Activated T-cell treated with anti-CD3 and anti-CD28 coated beads for 48 hours (primary cell): ENCODE results near the gene RNF11.

ENCODE experiments used
- DNase-seq: peaks from one replicate; pipeline ENCODE4 v3.0.0-alpha.2; 2020; ENCODE audit warnings: low read depth

RNF11 gene

DNA sequence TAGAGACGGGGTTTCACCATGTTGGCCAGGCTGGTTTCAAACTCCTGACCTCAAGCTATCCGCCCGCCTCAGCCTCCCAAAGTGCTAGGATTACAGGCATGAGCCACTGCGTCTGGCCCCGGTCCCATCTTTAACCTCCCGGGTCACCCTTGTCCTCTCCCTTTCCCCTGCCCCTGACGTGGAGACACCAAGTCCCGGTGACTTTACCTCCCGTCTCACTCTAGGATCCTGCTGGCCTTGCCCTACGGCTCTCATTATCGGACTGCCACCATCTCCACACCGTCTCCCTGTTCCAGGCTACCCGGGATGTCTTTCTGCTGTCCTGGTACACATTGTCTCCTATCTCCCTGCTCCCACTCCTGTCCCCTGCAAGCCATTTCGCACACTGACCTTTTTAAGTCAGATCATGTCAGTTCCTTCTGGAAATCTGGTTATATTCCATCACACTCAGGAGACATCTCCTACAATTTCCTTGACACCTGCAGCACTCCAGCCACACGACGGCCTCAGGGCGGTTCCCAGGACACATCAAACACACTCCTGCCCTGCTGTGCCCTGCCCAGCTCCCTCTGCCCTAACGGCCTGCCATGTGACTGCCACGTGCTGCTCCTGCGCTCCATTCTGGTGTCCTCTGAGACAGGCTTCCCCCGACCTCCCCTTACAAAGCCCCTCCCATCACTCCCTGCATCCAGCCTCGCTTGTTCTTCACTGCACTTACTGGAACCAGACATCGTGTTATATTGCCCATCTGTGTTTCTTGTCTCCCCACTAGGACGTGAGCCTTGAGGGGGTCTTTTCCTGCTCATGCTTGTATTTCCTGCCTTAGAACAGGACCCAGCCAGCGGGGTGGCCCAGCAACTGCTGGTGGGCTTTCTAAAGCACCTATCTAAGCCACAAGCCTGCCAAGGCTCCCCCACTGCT lies 61.6 kb downstream of the RNF11 start:
- no peak for DNase-seq

GRCh38 chr1:51298322-51298705 lies 62.2 kb downstream of the RNF11 start:
- no peak for DNase-seq

GRCh38 chr1:51299185-51299885 lies 63.3 kb downstream of the RNF11 start:
- DNase-seq = no peak

GRCh38 chr1:51299981-51300670 lies 64.1 kb downstream of the RNF11 start:
- DNase-seq = no peak

DNA sequence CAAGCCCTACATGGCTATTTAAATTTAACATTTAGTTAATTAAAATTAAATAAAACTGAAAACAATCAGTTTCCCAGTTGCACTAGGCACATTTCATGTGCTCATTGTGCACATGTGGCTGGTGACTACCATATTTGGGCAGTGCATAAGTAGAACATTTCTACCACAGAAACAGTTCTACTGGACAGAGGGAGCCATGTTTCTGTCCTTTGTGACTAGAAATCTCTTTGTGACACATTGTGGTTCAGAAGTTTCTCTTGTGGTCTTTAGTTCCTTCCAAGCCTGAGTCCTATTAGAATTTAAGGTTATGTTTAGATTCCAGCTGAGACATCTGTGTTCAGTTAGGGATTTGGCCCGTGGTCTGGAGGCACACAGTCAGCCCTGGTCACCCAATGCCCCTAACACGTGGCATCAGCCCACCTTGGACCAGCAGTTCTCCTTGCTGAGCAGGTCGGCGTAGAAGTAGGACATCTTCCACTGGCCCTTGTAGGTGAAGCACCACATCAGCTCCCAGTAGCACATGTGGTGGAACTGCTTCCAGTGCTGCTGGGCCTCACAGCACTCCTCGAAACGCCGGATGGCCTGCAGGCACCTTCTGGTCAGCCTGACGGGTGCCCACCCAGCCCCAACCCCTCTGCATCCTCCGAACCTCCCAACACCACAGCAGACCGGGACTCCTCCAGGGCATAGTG lies 65.2 kb downstream of the RNF11 start:
- no peak for DNase-seq

DNA sequence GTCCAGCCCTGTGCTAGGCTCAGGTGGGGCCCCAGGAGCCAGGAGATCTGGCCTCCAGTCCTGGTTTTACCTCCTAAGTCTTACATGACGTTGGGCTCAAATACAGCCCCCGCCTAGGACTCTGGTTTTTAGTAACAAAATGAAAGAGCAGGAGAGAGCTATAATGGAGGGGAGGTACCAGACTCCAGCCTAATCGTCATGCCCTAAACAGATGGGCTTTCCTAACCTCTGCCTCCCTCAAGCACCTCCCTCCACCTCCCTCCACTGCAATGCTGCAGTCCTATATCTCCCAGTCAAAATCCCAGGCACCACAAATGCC lies 65.7 kb downstream of the RNF11 start:
- no peak for DNase-seq

DNA sequence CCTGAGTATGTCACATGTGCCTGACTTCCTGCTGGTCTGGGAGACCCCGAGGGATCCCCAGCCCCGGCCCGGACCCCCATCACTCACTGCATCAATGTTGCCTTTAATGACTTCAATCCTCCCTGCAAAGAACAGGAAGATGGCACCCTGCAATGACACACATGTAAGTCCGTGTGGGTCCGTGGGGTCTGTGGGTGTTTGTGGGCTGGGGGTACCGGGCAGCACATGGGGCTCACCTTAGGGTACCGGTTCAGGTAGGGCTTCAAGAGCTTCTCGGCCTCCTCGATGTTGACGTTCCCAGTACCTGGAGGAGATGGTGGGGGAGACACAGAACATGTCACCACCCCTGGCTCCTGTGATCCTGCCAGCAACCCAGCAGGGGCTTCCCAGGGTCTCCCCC lies 66.2 kb downstream of the RNF11 start:
- DNase-seq = no peak

DNA sequence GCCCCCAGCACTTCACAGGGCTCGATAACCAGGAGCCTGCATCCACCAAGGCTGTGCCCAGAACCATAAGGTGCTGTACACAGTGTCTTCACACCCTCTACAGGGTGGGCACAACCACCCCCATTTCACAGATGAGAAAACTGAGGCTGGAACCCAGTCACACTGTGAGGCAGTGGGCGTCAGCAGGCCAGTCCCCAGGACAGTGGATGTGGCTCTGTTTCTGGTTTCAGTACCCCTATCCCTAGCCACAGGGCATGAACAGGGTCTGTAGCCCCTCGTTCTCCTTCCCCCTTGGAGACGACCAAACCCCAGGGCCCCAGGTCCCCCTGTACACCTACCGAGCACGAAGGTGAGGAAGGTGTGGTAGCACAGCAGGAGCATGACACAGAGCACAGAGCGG lies 66.7 kb downstream of the RNF11 start:
- no peak for DNase-seq

- DNase-seq = no peak
These were observed 67.2 kb downstream of the RNF11 start for GRCh38 chr1:51303315-51303714.

DNA sequence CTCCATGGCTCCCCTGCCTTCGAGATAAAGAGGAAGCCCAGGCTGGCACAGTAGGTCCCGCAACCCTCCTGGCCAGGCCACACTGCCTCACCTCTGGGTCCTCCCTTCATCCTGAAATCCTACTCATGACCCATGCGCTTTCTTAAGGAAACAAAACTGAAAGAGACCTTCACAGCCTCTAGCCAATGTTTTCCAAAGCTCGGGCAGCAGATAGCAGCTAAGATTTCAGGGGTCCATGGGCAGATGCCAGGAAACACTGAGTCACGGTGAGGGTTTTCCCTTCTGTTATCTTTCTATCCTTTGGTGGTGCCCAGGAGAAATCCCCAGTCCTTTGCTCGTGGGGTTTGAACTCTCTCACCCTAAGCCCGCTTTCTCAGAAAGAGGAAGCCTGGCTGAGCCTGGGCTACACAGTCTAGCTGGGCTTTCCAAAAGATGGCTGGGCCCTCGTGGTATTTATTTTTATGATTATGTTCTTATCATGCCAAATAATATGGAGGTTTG lies 67.7 kb downstream of the RNF11 start:
- DNase-seq = no peak

GRCh38 chr1:51304360-51304759 lies 68.3 kb downstream of the RNF11 start:
- DNase-seq = no peak

DNA sequence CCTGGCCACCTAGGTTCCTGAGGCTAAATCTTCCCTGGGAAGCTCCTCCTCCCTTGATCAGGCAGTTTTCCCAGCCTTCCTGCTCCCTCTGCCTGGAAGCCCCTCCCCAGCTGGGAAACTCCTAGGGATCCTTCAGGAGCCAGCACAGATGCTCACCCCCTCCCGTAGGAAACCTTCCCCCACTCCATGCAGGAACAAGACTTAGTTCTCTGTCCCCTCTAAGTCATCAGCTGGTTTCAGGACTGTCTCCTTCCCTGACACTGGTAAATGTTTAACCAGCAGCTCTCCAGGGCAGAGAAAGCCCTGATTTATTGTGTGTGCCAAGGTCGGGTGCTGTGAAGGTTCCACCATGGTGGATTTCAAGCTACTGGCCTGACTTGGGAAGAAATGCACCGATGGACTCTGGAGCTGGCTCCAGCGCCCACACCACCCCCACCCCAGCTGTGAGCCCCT lies 69.3 kb downstream of the RNF11 start:
- no peak for DNase-seq

DNA sequence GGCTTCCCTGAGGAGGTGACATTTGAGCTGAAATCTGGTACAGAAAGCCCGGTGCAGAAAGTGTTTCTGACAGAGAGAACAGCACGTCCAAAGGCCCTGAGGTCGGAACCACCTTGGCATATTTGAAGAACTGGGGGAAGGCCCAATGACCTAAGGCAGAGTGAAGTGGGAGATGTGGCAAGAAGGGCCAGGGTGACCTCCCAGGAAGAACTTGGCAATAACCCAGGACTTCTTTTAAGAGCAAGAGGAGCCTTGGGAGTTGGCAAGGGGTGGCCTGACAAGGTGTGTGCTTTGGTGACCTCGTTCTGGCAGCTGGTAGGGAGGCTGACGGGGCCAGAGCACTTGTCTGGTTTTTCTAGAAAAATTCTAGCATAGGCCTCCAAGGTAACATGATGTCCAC lies 70.9 kb downstream of the RNF11 start:
- DNase-seq = no peak

DNA sequence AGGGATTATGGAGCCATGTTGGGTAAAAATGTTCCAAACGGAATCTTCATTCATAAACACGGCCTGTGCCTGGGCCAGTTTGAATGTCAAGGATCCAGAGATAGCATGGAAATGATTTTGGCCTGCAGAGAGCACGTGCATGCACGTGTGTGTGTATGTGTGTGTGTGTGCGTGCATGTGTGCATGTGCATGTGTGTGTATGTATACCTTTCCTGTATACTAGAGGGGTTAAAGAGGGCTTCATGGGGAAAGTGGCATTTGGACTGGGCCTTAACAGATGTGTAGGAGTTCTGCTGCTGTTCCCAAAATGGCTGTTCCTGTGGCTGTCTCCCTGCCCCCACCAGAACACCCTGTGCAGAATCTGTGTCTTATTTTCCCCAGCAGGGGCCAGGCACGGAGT lies 72.6 kb downstream of the RNF11 start:
- no peak for DNase-seq

- DNase-seq = no peak
These were observed 73.2 kb downstream of the RNF11 start for GRCh38 chr1:51309291-51309690.

DNA sequence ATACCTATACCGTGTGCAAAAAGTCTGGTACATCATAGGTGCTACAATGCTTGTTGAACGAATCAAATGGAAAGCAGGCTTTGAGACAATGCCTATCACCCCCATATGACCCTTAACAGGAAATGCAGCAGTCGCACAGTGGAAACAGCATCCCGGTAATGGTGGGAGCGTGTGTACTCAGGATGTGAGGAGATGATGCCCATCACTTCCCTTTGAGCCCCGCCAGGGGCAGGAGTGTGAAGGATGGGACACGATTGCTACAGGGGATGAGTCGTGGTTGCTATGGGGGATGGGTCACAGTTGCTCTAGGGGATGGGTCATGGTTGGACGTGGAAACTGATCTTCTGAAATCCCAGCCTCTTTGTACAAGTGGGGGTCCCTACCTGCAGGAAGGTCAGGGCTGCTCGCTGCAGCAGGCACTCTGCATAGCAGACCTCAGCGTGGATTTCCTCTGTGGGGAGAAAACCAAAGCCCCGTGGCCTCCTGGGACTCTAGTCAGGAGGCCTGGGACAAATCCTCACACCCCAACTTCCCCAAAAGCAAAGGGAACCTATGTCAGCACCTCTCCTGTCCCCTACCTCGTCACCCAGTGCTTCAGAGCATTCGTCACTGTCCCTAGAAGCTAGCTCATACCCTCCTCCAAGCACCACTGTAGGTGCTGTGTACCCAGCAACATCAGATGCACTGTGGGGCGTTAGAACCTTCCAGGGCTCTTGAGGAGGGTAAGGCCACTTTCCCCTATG lies 75.0 kb downstream of the RNF11 start:
- DNase-seq = no peak

DNA sequence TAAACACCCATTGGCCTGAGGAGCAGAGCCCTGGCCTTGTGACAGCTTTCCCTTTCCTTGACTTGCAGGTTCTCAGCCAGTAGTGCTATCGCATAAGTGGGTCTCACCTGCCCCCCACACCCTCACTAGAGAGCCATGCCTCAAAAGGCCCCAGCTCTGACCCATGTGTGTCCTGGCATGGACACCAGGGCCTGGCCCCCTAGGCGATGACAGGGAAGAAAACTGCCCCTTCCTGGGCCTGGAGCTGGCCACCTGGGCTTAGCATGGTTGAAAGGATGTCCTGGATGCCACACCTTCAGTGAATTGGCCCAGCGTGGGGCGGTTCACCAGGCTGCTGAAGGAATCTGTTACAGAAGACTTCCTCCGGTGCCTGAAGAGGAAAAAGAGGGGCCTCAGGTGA lies 75.8 kb downstream of the RNF11 start:
- DNase-seq = no peak

DNA sequence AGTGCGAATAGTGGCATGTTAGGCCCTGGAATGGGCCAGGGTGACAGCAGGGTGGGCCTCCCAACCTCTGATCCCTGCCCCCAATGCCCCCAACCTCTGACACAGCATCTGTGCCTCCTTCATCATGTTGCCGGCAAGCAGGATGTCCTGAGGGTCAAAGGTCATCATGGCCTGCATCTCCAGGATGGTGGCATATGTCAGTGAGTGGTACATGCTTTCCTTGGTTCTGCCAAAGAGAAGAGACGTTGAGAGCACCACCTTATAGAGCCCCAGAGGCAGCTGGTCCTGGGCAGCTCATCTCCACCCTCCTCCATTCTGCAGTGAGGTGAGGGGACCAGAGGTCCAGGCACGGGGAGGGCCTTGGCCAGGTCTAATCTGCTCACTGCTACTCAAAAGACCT lies 76.6 kb downstream of the RNF11 start:
- DNase-seq = no peak

DNA sequence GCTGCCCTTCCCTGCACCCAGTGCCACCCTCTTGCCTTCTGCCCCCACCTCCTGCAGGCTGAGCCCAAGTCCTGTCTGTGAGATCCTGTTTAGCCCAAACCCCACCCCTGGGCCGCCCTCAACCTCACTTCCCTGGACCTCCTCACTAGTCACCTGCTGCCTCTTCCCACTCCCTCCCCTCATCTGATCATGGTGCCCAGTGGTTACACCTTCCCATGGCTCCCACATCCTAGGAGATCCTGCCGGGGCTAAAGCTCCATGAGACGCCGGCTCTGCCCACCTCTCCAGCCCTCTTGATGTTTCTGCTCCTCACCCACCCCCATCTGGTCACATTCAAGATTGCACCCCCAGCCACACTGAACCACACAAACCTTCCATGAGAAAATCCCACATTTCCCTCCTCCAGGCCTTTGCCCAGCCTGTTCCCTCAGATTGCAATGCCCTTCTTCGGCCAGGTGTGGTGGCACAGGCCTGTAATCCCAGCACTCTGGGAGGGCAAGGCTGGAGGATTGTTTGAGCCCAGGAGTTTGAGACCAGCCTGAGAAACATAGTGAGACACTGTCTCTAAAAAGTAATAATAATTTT lies 77.3 kb downstream of the RNF11 start:
- no peak for DNase-seq

DNA sequence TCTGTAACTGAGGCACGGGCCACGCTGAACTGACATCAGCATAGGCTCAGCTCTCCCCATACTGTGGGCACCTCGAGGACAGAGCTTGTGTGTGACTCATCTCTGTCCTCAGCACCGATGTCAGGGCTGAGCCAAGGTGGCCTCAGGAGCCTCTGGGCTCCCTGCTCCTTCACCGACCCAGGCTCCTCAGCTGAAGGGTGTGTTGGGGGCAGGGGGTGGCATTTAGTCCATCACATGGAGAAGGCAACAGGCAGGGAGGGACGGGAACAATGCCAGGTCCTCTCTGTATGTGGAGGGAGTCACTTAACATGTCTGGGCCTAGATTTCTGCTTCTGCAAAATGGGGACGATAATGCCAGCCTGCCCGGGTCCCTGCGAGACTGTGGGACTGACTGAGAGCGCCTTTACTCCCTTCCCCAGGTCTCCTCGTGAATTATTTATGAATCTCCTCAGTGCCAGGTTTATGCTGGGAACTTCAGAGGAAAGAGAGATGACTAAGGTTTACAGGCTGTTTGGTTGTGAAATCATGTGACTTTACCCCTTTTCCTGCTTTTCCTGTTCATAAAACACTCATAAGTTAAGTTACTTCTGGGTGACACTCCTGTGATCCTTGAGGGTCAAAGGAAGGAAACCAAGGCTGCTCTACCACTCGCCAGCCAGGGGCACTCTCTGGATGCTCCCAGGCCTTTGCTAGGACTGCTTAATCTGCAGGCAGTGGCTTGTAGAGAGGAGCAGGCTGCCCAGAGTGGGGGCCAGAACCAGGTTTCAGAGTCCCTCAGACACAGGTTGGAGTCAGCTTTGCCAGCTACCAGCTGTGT lies 78.1 kb downstream of the RNF11 start:
- no peak for DNase-seq
